WTC11 (cell line): ENCODE results near the gene SLC9A9. TPM values are rescaled to one million over a fixed set of nuclear protein-coding genes. Genes with fewer than 3 reads are reported as not detected.
A peak's percentile ranks its signal among the peaks of the same experiment; 100 is the strongest.

ENCODE experiments used
- ATAC-seq: fragments of 200-7000 bp; cut with Tn5 transposase; 2 replicates; pipeline ENCODE4 v1.10.0; 2021; ENCODE audit warnings: mild to moderate bottlenecking, moderate library complexity
- CTCF ChIA-PET: fragments of 300-600 bp; sonication (Branson Sonifier 250); formaldehyde crosslinking; loops from one replicate; lab custom pipeline; 2021; ENCODE audit warnings: antibody characterized with exemption; lab: Charles Lee
- POLR2A ChIA-PET: fragments of 350-600 bp; sonication (Branson Sonifier 250); formaldehyde crosslinking; loops from one replicate; lab custom pipeline; 2021; ENCODE audit warnings: antibody characterized with exemption; lab: Charles Lee
- DNase-seq: peaks from one replicate; pipeline ENCODE4 v3.0.0; 2021; ENCODE audit warnings: low spot score
- H3K27ac Mint-ChIP-seq: 2 replicates; pipeline ENCODE4 v1.8.0; 2021; ENCODE audit warnings: mixed read lengths
- H3K27me3 Mint-ChIP-seq: 2 replicates; pipeline ENCODE4 v1.8.0; 2021; ENCODE audit warnings: low read depth, mild to moderate bottlenecking, moderate library complexity, mixed read lengths
- H3K36me3 Mint-ChIP-seq: 2 replicates; pipeline ENCODE4 v1.8.0; 2021; ENCODE audit warnings: mixed read lengths
- H3K4me1 Mint-ChIP-seq: 2 replicates; pipeline ENCODE4 v1.8.0; 2022; ENCODE audit warnings: mixed read lengths
- H3K4me3 Mint-ChIP-seq: 2 replicates; pipeline ENCODE4 v1.8.0; 2021; ENCODE audit warnings: mild to moderate bottlenecking, moderate library complexity, mixed read lengths
- H3K9me3 Mint-ChIP-seq: 2 replicates; pipeline ENCODE4 v1.8.0; 2021; ENCODE audit warnings: mixed read lengths
- ATF1 ChIP-seq: sonication (generic); formaldehyde crosslinking; IDR thresholded peaks from 2 replicates; pipeline ENCODE4 v1.8.1; 2023; ENCODE audit warnings: mild to moderate bottlenecking, moderate library complexity, missing genetic modification reagents
- GTF2I ChIP-seq: fragments of 250-450 bp; sonication (Bioruptor Pico); conservative IDR thresholded peaks from 2 replicates; pipeline ENCODE4 v1.4.0; 2021; ENCODE audit warnings: mild to moderate bottlenecking
- JAZF1 ChIP-seq: fragments of 250-450 bp; sonication (Bioruptor Pico); IDR thresholded peaks from 2 replicates; pipeline ENCODE4 v1.9.0; 2021; ENCODE audit warnings: moderate library complexity, mild to moderate bottlenecking, inconsistent platforms
- MXD4 ChIP-seq: fragments of 250-450 bp; sonication (Bioruptor Pico); IDR thresholded peaks from 2 replicates; pipeline ENCODE4 v1.8.0; 2021; ENCODE audit warnings: mild to moderate bottlenecking, moderate library complexity, borderline replicate concordance
- MYBL2 ChIP-seq: sonication (generic); formaldehyde crosslinking; IDR thresholded peaks from 2 replicates; pipeline ENCODE4 v1.8.1; 2023; ENCODE audit warnings: mild to moderate bottlenecking, moderate library complexity, missing genetic modification reagents
- NR3C1 ChIP-seq: sonication (generic); formaldehyde crosslinking; conservative IDR thresholded peaks from 2 replicates; pipeline ENCODE4 v1.8.1; 2023; ENCODE audit warnings: low read depth, mild to moderate bottlenecking, missing genetic modification reagents
- OVOL2 ChIP-seq: fragments of 250-450 bp; sonication (Bioruptor Pico); IDR thresholded peaks from 2 replicates; pipeline ENCODE4 v1.9.0; 2021; ENCODE audit warnings: mild to moderate bottlenecking, borderline replicate concordance
- TCF7 ChIP-seq: sonication (generic); formaldehyde crosslinking; IDR thresholded peaks from 2 replicates; pipeline ENCODE4 v1.8.0; 2022; ENCODE audit warnings: mild to moderate bottlenecking, low read depth, missing genetic modification reagents, moderate library complexity
- TEAD4 ChIP-seq: sonication (generic); formaldehyde crosslinking; IDR thresholded peaks from 2 replicates; pipeline ENCODE4 v1.8.0; 2022; ENCODE audit warnings: mild to moderate bottlenecking, missing genetic modification reagents
- ZNF671 ChIP-seq: fragments of 250-450 bp; sonication (Bioruptor Pico); IDR thresholded peaks from 2 replicates; pipeline ENCODE4 v1.8.0; 2021; ENCODE audit warnings: mild to moderate bottlenecking
- total RNA-seq: library from RNA; stranded (reverse); gene quantifications from 3 replicates; pipeline ENCODE4 v1.2.3, GENCODE V29; 2021
- TF ChIP-seq, protein P1 (sequence below): sonication (generic); formaldehyde crosslinking; conservative IDR thresholded peaks from 2 replicates; pipeline ENCODE4 v1.8.1; 2023; ENCODE audit warnings: mild to moderate bottlenecking, low read depth, missing genetic modification reagents, moderate library complexity
- TF ChIP-seq, protein P2 (sequence below): fragments of 250-450 bp; sonication (Bioruptor Pico); IDR thresholded peaks from 2 replicates; pipeline ENCODE4 v1.9.0; 2021; ENCODE audit warnings: moderate library complexity, mild to moderate bottlenecking, inconsistent platforms, borderline replicate concordance
- TF ChIP-seq, protein P3 (sequence below): sonication (generic); formaldehyde crosslinking; IDR thresholded peaks from 2 replicates; pipeline ENCODE4 v1.8.1; 2023; ENCODE audit warnings: mild to moderate bottlenecking, missing genetic modification reagents, moderate library complexity
- TF ChIP-seq, protein P4 (sequence below): fragments of 250-450 bp; sonication (Bioruptor Pico); IDR thresholded peaks from 2 replicates; pipeline ENCODE4 v1.9.0; 2021; ENCODE audit warnings: mild to moderate bottlenecking, borderline replicate concordance
- TF ChIP-seq, protein P5 (sequence below): sonication (generic); formaldehyde crosslinking; IDR thresholded peaks from 2 replicates; pipeline ENCODE4 v1.8.1; 2022; ENCODE audit warnings: missing genetic modification reagents, borderline replicate concordance
- TF ChIP-seq, protein P6 (sequence below): sonication (generic); formaldehyde crosslinking; IDR thresholded peaks from 2 replicates; pipeline ENCODE4 v1.8.1; 2022; ENCODE audit warnings: mild to moderate bottlenecking, moderate library complexity, missing genetic modification reagents
- TF ChIP-seq, protein P7 (sequence below): sonication (generic); formaldehyde crosslinking; IDR thresholded peaks from 2 replicates; pipeline ENCODE4 v1.8.1; 2022; ENCODE audit warnings: low read depth, mild to moderate bottlenecking, moderate library complexity, missing genetic modification reagents, borderline replicate concordance

SLC9A9 gene
- total RNA-seq, 1 experiment from 2014 or later: 1.2 TPM

DNA sequence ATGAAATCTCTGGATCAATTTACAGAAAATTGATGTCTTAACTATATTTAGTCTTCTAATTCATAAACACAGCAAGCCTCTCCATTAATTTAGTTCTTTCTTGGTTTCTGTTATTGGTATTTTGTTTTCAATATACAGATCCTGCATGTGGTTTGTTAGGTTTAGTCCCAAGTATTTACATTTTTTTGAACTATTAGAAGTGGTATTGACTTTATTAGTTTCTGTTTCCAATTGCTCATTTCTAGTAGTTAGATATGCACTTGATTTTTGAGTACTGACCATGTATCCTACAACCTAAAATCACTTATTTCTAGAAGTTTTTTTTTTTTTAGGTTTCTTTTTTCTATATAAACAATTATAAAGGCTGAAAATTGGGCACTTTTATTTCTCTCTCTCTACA is 392.8 kb downstream of the SLC9A9 start:
- Mint-ChIP-seq H3K4me1 (no peaks in the 10 kb centered on the region), H3K9me3 (0 out of 2 replicates have a peak, but pooled peaks cover 4% of the 10 kb centered on the region), H3K4me3 (no peak overlapping the region), H3K36me3 (no peaks in the 10 kb centered on the region), H3K27ac (no peak overlapping the region), H3K27me3 (no peaks in the 10 kb centered on the region)
- no peak for ATAC-seq
- ChIA-PET POLR2A (no interaction called here), CTCF (no interaction called here)
- TF ChIP-seq OVOL2 (CRISPR knock-in tag): no peak
- TF ChIP-seq, protein P1, sequence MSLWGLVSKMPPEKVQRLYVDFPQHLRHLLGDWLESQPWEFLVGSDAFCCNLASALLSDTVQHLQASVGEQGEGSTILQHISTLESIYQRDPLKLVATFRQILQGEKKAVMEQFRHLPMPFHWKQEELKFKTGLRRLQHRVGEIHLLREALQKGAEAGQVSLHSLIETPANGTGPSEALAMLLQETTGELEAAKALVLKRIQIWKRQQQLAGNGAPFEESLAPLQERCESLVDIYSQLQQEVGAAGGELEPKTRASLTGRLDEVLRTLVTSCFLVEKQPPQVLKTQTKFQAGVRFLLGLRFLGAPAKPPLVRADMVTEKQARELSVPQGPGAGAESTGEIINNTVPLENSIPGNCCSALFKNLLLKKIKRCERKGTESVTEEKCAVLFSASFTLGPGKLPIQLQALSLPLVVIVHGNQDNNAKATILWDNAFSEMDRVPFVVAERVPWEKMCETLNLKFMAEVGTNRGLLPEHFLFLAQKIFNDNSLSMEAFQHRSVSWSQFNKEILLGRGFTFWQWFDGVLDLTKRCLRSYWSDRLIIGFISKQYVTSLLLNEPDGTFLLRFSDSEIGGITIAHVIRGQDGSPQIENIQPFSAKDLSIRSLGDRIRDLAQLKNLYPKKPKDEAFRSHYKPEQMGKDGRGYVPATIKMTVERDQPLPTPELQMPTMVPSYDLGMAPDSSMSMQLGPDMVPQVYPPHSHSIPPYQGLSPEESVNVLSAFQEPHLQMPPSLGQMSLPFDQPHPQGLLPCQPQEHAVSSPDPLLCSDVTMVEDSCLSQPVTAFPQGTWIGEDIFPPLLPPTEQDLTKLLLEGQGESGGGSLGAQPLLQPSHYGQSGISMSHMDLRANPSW (CRISPR knock-in tag): no peak
- TF ChIP-seq, protein P2, sequence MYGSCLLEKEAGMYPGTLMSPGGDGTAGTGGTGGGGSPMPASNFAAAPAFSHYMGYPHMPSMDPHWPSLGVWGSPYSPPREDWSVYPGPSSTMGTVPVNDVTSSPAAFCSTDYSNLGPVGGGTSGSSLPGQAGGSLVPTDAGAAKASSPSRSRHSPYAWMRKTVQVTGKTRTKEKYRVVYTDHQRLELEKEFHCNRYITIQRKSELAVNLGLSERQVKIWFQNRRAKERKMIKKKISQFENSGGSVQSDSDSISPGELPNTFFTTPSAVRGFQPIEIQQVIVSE (CRISPR knock-in tag): no peak
- DNase-seq: no peak

DNA sequence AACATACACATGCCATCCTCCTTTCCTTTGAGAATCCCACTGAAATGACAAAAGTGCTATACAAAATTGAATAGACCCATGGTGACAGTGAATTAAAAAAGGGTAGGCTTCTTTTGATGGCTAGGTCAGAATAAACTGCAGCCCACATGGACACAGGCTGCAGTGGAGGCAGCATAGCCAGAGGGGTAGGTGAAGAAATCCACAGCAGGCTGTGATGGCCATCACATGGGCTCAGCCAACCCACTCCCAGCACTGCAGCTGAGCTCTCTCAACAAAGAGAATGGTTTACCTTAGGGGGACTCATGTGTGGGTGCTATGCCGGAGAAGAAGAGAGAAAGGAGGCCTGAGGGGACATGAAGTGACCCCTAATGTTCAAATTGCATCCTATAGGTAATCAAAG is 397.6 kb downstream of the SLC9A9 start:
- ATAC-seq: peak; percentile 43
- no peaks in the 10 kb centered on the region for H3K4me1 Mint-ChIP-seq
- POLR2A ChIA-PET: no interaction called here
- H3K27ac Mint-ChIP-seq: no peak overlapping the region
- DNase-seq: no peak
- H3K27me3 Mint-ChIP-seq: no peaks in the 10 kb centered on the region
- CTCF ChIA-PET: no interaction called here
- no peaks in the 10 kb centered on the region for H3K36me3 Mint-ChIP-seq
- H3K9me3 Mint-ChIP-seq: 0 out of 2 replicates have a peak, but pooled peaks cover 4% of the 10 kb centered on the region
- H3K4me3 Mint-ChIP-seq: no peak overlapping the region
- TF ChIP-seq ATF1 (CRISPR knock-in tag): no peak
- TF ChIP-seq TCF7: no peak
- TF ChIP-seq, protein P3, sequence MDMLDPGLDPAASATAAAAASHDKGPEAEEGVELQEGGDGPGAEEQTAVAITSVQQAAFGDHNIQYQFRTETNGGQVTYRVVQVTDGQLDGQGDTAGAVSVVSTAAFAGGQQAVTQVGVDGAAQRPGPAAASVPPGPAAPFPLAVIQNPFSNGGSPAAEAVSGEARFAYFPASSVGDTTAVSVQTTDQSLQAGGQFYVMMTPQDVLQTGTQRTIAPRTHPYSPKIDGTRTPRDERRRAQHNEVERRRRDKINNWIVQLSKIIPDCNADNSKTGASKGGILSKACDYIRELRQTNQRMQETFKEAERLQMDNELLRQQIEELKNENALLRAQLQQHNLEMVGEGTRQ: no peak
- no peak for TF ChIP-seq TEAD4 (CRISPR knock-in tag)
- TF ChIP-seq, protein P4, sequence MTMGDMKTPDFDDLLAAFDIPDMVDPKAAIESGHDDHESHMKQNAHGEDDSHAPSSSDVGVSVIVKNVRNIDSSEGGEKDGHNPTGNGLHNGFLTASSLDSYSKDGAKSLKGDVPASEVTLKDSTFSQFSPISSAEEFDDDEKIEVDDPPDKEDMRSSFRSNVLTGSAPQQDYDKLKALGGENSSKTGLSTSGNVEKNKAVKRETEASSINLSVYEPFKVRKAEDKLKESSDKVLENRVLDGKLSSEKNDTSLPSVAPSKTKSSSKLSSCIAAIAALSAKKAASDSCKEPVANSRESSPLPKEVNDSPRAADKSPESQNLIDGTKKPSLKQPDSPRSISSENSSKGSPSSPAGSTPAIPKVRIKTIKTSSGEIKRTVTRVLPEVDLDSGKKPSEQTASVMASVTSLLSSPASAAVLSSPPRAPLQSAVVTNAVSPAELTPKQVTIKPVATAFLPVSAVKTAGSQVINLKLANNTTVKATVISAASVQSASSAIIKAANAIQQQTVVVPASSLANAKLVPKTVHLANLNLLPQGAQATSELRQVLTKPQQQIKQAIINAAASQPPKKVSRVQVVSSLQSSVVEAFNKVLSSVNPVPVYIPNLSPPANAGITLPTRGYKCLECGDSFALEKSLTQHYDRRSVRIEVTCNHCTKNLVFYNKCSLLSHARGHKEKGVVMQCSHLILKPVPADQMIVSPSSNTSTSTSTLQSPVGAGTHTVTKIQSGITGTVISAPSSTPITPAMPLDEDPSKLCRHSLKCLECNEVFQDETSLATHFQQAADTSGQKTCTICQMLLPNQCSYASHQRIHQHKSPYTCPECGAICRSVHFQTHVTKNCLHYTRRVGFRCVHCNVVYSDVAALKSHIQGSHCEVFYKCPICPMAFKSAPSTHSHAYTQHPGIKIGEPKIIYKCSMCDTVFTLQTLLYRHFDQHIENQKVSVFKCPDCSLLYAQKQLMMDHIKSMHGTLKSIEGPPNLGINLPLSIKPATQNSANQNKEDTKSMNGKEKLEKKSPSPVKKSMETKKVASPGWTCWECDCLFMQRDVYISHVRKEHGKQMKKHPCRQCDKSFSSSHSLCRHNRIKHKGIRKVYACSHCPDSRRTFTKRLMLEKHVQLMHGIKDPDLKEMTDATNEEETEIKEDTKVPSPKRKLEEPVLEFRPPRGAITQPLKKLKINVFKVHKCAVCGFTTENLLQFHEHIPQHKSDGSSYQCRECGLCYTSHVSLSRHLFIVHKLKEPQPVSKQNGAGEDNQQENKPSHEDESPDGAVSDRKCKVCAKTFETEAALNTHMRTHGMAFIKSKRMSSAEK (CRISPR knock-in tag): no peak
- TF ChIP-seq, protein P5, sequence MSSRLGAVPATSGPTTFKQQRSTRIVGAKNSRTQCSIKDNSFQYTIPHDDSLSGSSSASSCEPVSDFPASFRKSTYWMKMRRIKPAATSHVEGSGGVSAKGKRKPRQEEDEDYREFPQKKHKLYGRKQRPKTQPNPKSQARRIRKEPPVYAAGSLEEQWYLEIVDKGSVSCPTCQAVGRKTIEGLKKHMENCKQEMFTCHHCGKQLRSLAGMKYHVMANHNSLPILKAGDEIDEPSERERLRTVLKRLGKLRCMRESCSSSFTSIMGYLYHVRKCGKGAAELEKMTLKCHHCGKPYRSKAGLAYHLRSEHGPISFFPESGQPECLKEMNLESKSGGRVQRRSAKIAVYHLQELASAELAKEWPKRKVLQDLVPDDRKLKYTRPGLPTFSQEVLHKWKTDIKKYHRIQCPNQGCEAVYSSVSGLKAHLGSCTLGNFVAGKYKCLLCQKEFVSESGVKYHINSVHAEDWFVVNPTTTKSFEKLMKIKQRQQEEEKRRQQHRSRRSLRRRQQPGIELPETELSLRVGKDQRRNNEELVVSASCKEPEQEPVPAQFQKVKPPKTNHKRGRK (CRISPR knock-in tag): no peak
- no peak for TF ChIP-seq MXD4 (CRISPR knock-in tag)
- TF ChIP-seq GTF2I (CRISPR knock-in tag): no peak
- TF ChIP-seq NR3C1 (CRISPR knock-in tag): no peak
- TF ChIP-seq, protein P6, sequence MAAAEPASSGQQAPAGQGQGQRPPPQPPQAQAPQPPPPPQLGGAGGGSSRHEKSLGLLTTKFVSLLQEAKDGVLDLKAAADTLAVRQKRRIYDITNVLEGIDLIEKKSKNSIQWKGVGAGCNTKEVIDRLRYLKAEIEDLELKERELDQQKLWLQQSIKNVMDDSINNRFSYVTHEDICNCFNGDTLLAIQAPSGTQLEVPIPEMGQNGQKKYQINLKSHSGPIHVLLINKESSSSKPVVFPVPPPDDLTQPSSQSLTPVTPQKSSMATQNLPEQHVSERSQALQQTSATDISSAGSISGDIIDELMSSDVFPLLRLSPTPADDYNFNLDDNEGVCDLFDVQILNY: no peak
- TF ChIP-seq, protein P7, sequence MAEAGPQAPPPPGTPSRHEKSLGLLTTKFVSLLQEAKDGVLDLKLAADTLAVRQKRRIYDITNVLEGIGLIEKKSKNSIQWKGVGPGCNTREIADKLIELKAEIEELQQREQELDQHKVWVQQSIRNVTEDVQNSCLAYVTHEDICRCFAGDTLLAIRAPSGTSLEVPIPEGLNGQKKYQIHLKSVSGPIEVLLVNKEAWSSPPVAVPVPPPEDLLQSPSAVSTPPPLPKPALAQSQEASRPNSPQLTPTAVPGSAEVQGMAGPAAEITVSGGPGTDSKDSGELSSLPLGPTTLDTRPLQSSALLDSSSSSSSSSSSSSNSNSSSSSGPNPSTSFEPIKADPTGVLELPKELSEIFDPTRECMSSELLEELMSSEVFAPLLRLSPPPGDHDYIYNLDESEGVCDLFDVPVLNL (CRISPR knock-in tag): no peak
- TF ChIP-seq, protein P1 (CRISPR knock-in tag): no peak
- TF ChIP-seq MYBL2: no peak
- TF ChIP-seq JAZF1 (CRISPR knock-in tag): no peak
- TF ChIP-seq ZNF671 (CRISPR knock-in tag): no peak
